ENCODE measurements around the gene HGFAC. TPM values are rescaled to one million over a fixed set of nuclear protein-coding genes. Genes with fewer than 3 reads are reported as not detected.

Gene HGFAC
- total RNA-seq, 1 experiment from 2014 or later, result 1.3 TPM

GRCh38 chr4:3475713-3476260, 34.0 kb downstream of the HGFAC start:
- no peaks in the 10 kb centered on the region for H3K4me1 ChIP-seq (replicated peaks; ENCODE audit: insufficient read depth)
- no TSS peak for BruUV-seq (replicated peaks)
- intact Hi-C loops (cut with micrococcal nuclease; ENCODE audit: unreplicated experiment), result no loop called here
- no peak overlapping the region for H2AFZ ChIP-seq
- no peaks in the 10 kb centered on the region for H4K20me1 ChIP-seq (ENCODE audit: insufficient read depth)
- ChIA-PET POLR2A (ENCODE audit: unreplicated experiment) (no interaction called here), CTCF (no interaction called here)
- no peak for DNase-seq
- no peaks in the 10 kb centered on the region for H3K36me3 ChIP-seq (ENCODE audit: low read depth)
- no peak overlapping the region for H3K27ac ChIP-seq
- H3K9me2 ChIP-seq (ENCODE audit: insufficient read depth), result no peaks in the 10 kb centered on the region
- H3K4me2 ChIP-seq, result no peak overlapping the region
- H3K9me3 ChIP-seq (ENCODE audit: insufficient read depth, low read depth), result no peaks in the 10 kb centered on the region
- H3K79me2 ChIP-seq (ENCODE audit: low read depth), result no peaks in the 10 kb centered on the region
- H3K27me3 ChIP-seq (ENCODE audit: insufficient read depth, low read depth), result no peaks in the 10 kb centered on the region
- no peak overlapping the region for H3K4me3 ChIP-seq
- TF ChIP-seq EZH2 (IDR thresholded peaks at IDR 0.05; ENCODE audit: low read depth) (no peak), CTCF (conservative IDR thresholded peaks at IDR 0.05) (no peak)
- no peaks in the 10 kb centered on the region for H3F3A ChIP-seq (ENCODE audit: insufficient read depth, low read depth)

DNA sequence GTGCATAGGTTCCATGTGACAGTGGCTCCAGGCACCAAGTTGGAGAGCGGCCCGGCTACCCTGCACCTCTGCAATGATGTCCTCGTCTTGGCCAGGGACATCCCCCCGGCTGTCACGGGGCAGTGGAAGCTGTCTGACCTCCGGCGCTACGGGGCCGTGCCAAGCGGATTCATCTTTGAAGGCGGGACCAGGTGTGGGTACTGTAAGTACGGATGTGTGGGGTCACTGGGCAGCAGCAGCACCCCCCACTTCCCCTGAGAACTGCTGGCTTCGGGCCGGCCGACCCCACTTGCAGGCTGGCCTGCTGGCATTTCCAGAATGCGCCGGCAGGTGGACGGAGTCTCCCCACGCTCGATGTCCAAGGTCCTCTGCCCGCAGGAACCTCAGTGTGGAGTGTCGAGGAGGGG, 34.6 kb downstream of the HGFAC start:
- Histone ChIP-seq H3K36me3 (ENCODE audit: low read depth) (no peaks in the 10 kb centered on the region), H3K4me1 (replicated peaks; ENCODE audit: insufficient read depth) (no peaks in the 10 kb centered on the region), H3K27me3 (ENCODE audit: insufficient read depth, low read depth) (no peaks in the 10 kb centered on the region), H2AFZ (no peak overlapping the region), H3K4me2 (no peak overlapping the region), H3K4me3 (no peak overlapping the region), H3K79me2 (ENCODE audit: low read depth) (no peaks in the 10 kb centered on the region), H4K20me1 (ENCODE audit: insufficient read depth) (no peaks in the 10 kb centered on the region), H3K9me3 (ENCODE audit: insufficient read depth, low read depth) (no peaks in the 10 kb centered on the region), H3K9me2 (ENCODE audit: insufficient read depth) (no peaks in the 10 kb centered on the region), H3K27ac (no peak overlapping the region), H3F3A (ENCODE audit: insufficient read depth, low read depth) (no peaks in the 10 kb centered on the region)
- TF ChIP-seq EZH2 (IDR thresholded peaks at IDR 0.05; ENCODE audit: low read depth), result no peak
- no peak for TF ChIP-seq CTCF (conservative IDR thresholded peaks at IDR 0.05)
- intact Hi-C loops (cut with micrococcal nuclease; ENCODE audit: unreplicated experiment), result no loop called here
- POLR2A ChIA-PET (ENCODE audit: unreplicated experiment), result no interaction called here
- DNase-seq, result no peak
- CTCF ChIA-PET, result no interaction called here
- no TSS peak for BruUV-seq (replicated peaks)

GRCh38 chr4:3476936-3477749, 35.4 kb downstream of the HGFAC start:
- intact Hi-C loops (cut with micrococcal nuclease; ENCODE audit: unreplicated experiment), result no loop called here
- no peak overlapping the region for H3K4me3 ChIP-seq
- ChIA-PET CTCF (no interaction called here), POLR2A (ENCODE audit: unreplicated experiment) (no interaction called here)
- no peaks in the 10 kb centered on the region for H3K4me1 ChIP-seq (replicated peaks; ENCODE audit: insufficient read depth)
- no peak for DNase-seq
- no peak overlapping the region for H3K27ac ChIP-seq
- no peaks in the 10 kb centered on the region for H3K79me2 ChIP-seq (ENCODE audit: low read depth)
- no peak overlapping the region for H3K4me2 ChIP-seq
- H3F3A ChIP-seq (ENCODE audit: insufficient read depth, low read depth), result no peaks in the 10 kb centered on the region
- H3K9me2 ChIP-seq (ENCODE audit: insufficient read depth), result no peaks in the 10 kb centered on the region
- no peak overlapping the region for H2AFZ ChIP-seq
- H3K36me3 ChIP-seq (ENCODE audit: low read depth), result no peaks in the 10 kb centered on the region
- no peaks in the 10 kb centered on the region for H4K20me1 ChIP-seq (ENCODE audit: insufficient read depth)
- no TSS peak for BruUV-seq (replicated peaks)
- TF ChIP-seq CTCF (conservative IDR thresholded peaks at IDR 0.05) (no peak), EZH2 (IDR thresholded peaks at IDR 0.05; ENCODE audit: low read depth) (no peak)
- no peaks in the 10 kb centered on the region for H3K9me3 ChIP-seq (ENCODE audit: insufficient read depth, low read depth)
- H3K27me3 ChIP-seq (ENCODE audit: insufficient read depth, low read depth), result no peaks in the 10 kb centered on the region

All from PC-9 (cell line).